NCI-H2107 treated with DMSO at 0.1 percent for 48 hours (cell line): ENCODE results near the gene FSTL4.

Experiments used
- DNase-seq: peaks from one replicate; lab custom pipeline; 2025; ENCODE audit not compliant: unreplicated experiment; lab: John Stamatoyannopoulos, UW

Gene FSTL4

DNA sequence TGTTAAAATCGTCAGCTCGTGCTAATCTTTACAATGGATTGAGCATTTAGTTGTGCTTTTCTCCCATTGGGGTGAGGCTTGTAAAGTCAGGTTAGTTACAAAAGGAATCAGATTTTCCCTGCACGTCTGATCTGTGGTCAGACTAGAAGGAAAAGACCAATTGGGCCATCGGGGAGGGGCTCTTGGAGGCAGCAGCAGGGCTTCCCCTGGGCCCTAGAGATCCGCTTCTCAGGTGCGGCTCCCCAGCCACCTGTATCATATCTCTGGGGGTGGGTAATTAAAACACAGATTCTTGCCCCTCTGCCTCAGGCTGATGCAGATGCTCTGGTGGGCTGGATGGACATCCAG, 360.2 kb downstream of the FSTL4 start:
- no peak for DNase-seq

DNA sequence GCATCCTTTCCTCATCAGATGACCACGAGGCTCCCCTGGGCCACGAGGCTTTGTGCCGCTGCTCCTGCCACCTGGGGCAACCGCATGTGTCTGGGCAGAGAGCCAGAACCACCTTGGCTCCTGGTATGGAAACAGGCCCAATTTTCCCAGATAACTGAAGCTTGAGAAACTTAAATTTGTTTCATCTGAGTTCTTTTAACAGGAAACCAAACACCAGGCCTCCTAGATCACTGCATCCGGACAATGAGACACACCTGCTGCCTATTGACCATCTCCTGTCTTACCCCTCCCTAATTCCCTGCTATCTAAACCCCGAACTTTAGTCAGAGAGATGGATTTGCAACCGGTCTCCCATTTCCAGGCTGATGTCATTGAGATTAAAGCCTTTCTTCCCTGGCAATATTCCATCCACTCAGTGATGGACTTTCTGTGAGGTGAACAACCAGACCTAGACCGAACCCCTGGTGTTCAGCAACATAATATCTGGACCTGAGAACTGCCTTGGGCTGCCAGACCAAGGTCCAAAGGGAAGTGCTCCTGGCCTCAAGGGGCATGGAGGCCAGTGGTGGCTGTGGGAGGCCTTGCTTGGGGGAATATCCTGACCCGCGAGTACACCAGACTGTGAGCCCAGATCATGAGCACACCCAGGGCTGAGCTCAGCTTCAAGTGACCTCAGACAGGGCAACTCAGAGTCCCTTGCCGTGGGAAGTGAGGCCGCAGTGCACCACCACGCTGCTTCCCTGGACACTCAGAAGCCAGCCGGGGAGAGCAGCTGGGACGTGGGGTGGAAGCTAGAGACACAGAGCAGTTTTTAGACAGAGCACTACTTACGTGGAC, 360.8 kb downstream of the FSTL4 start:
- DNase-seq: peak; percentile 15

DNA sequence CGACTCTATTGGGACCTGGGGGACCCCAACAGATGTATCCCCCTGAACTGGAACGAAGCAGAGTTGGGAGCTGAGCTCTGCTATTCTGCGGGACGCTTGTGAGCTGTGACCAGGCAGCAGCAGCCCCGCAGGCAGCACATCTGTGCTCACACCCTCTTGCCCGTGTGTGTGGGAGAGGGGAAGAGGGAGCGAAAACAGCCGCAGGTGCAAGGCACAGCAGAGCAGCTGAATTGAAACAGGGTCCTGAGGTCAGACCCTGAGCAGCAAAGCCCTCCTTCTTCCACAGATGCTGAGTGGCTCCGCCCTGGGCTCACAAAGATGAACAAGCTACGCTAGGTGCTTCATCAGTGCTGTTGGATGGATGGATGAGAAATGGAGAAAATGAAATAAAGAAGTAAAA, 361.8 kb downstream of the FSTL4 start:
- DNase-seq: no peak

DNA sequence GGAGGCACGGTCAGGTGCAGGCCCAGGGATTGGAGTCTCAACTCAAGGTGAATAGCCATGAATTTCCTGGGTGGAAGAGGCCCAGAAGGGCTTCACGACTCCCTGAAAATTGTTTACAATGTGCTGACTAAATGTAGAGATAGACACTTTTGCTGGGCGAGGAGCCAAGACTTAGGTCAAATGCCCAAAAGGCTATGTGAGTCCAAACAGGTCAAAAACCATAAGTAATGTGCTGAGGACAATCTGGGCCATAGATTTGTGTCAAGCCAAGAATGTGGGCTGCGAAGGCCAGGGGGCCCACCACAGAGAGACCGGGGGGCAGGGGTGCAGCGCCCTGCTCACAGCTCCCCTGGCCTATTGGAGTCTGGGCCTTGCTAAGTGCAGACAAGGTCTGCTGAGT, 362.7 kb downstream of the FSTL4 start:
- no peak for DNase-seq

DNA sequence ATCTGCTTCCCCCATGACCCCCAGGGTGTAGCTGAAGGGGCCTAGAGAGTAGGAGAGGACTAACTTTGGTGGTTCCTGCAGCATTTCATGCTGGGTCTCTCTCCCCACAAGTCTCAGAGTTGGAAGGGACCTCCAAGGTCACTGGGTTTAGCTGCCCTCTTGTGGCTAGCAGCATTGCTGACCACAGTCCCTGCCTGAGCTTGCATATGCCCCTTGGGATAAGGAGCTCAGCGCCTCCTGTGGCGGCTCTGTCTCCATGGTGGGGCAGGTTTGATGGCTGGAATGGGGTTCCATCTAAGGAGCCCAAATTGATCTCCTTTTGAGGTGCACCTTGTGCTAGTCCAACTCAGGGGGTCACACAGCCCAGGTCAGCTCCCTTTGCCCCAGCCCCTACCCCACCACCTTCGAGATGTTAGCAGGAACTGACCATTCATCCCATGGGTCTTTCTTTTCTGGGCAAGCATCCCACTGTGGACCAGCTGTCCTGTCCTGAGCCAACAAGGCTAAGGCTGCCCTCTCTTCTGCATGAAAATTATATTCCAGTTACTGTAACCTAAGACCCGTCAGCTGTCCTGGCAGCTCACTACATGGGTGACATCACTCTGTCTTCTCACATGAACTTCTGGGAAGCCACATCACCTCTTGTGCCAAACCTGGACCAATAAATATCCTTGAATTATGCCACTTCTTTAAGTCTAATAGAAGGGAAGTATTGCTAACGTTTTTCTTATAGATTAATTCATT, 364.3 kb downstream of the FSTL4 start:
- DNase-seq: no peak

DNA sequence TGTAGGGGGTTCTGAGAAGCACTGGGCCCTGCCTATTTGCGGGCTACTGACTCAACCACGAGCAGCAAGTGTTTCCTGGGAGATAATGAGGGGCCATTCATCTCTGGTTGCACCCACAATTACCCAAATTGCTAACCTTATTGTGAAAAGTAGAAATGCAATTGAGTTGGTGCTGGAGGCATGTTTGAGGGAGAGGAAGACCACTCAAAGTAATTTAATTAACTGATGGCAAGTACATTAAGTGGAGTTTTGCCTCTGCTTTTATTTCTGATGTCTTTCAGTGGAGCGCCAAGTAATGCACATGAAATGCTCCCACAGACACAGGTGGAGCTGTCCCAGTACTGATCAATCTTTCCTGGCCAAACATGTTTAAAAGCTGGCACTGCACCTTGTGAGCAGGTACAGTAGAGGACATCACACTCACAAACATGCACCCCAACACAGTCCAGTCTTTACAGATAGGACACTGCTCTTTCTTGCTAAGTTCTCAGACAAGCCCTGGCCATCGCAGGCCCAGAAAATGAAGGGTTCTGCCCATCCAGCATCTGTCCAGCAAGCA, 365.1 kb downstream of the FSTL4 start:
- DNase-seq: peak; percentile 3

DNA sequence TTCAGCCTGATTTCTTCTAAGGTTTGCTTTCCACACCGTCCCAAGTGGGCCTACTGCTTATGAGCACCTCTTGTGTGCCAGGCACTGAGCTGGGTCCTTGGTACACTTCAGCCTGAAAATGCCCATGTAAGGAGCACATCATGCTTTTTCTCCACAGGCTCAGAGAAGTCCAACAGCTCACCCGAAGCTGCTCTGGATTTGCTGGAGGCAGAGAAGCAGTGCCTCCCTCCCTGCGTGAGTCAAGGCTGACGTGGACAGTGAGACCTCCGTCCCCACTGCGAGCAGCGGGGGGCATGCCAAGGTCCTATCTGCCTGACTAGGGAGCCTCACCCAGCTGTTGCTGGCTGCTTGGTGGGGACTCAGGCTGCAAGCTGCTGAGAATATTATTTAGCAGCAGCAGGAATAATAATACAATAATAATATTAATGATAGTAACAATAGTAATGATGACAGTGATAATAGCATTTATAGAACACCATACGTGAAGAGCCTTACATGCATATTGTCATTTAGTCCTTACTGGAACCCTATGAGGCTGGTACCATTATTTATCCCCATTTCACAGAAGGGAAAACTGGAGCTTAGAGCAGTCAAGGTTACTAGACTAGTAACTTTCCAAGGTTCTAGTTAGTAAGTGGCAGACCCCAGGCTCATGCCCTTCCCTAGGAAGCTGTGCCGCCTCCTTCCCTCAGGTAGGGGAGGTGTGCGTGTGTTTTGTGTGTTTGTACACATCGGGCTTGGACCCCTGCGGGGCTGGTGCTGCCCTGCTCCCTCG, 365.8 kb downstream of the FSTL4 start:
- DNase-seq: no peak

DNA sequence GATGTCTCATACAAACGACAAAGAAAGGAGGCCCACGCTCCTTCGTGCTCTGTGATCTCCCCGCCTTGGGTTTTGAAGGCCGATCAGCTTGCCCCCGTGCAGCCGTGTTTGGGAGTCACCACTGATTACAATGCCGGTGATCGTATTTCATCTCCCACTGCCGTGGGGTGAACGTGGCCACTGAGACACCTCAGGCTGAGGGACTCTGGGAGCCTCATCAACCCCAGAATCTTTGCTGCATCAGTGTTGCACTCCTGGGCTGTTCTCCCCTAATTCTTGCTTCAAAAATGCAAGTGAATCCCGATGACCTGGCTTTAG, 366.3 kb downstream of the FSTL4 start:
- DNase-seq: no peak

DNA sequence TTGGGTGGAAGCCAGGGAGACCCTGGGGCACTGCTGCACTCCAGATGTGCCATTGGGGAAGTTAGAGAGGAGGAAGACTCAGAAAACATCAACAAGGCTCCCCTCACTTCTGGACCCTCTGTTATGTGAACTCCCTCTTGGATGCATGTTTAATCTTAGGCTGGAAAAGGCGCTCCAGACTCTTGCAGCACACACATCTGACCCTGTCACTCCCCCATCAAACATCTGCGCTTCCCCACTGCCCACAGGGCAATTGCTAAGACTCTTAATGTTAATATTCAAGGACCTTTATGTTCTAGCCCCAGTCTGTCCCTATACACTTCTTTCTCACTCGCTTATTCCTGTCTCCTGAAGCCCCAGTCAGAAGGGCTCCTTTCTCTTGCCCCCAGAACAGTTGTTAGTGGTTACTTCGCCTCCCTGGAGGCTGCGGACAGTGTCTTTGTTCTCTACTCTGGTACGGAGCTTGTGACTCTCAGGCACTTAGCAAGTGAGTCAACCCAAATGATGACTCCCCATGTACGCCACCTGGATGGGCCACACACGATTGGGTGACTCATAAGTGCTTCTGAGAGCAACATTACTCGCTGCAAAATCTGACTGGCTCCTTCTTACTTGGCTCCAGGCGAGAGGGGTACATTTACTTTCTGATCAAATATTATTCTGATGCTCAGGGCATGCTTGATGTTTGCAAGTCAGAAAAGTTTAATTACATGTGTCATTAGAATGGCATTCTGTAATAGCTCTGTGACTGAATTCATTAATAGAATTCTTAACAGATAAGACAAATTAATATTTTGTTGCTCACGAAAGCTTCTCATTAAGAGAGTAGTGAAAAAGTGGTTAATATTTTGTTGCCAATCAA, 366.9 kb downstream of the FSTL4 start:
- peak; percentile 12 for DNase-seq

DNA sequence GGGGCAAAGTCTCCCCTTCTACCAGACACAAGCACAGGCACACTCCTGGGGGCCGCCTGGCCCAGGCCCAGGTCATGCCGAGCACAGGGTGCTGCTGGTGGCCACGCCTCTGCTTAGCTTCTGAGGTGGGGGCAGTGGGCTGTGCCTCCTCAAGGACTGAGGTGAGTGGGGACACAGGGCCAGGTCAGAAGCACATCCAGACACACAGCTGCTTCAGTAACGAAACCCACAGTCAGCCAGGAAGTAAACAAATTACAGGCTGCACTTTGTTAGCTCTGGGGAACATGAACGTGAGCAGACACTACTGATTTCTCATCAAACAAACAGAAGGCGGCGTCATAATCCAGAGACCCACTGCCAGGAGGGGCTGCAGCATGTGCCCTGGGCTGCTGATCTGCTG, 368.1 kb downstream of the FSTL4 start:
- peak; percentile 12 for DNase-seq

DNA sequence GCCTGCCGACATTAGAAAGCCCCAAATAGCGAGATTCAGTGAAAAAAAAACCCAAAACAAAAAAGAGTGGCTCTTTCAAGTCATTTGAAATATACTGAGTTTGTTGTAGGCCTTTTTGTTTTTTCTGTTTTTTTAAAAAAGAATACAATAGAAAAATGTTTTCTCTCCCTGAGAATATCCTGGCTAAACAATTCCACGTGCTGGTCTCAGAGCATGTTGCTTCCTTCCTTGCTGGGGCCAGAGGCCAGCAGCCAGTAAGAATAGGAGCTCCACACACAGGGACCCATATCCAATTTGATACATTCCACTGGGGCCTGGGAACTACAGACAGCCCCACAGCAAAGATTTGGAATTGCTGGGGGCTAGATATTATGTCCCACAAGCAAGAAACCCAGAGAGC, 369.1 kb downstream of the FSTL4 start:
- no peak for DNase-seq

DNA sequence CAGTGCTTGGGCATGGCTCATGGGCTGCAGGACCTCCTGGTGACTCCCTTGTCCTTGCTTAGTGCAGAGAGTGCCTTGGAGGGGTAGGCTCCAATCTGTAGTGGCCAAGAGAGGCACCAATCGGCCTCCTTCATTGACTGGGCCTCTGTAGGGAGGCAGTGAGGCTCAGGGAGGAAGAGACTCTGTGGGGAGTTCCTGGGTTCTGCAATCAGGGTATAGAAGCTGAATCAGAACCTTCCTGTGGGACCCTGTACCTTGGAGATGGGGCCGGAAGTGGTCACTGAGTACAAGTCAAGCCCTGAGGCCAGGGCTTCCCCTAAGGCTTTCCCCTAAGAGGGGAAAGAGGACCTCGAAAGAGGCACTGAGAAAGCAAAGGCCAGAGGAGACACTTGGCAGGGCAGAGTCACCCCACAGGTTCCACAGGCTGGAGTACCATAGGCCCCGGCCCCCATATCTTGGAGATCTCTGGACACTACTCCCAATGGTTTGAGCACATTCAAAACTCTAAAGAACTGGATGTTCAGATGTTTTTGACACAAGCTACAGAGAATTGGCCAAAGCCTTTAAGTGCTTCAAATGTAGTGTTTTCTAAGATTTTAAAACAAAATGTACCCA, 370.0 kb downstream of the FSTL4 start:
- DNase-seq: no peak

DNA sequence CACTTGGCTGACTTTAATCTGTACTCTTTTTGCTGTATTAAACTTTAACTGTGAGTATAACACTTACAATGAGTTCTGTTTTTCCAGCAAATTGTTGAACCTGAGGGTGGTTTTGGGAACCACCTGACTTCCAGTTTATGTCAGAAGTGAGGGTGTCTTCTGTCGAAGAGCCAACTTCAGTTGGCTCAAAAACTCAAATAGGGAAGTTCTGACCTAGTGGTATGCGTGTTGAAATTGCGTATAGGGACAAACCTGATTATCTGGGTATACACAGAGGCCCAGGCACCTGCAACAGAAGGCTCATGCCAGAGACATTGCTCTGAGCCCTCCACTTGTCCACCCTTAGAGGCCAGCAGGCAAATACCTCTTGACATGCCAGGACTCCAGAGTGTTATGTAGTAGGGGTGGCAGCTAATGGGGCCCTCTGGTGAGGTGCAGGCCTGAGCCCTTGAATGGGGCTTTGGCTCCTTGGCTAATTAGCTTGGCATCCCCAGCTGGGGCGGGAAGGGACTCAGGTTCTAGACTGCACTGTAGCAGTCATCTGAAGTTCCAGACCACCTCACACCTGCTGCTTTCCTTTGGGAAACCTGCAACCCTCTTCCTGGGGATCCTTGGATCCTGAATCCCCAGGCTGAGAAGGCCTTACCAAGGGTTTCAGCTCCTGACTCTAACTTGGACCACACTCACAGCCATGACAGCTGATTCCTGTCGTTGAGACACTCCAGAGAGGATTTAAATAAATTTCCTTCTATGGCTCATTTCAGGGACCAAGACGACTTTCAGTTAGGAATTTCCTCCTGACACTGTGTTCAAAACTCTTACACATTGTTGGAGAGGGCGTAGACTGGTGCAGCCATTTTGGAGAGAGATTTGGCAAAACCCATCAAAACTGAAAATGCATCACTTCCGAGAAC, 370.9 kb downstream of the FSTL4 start:
- DNase-seq: no peak

DNA sequence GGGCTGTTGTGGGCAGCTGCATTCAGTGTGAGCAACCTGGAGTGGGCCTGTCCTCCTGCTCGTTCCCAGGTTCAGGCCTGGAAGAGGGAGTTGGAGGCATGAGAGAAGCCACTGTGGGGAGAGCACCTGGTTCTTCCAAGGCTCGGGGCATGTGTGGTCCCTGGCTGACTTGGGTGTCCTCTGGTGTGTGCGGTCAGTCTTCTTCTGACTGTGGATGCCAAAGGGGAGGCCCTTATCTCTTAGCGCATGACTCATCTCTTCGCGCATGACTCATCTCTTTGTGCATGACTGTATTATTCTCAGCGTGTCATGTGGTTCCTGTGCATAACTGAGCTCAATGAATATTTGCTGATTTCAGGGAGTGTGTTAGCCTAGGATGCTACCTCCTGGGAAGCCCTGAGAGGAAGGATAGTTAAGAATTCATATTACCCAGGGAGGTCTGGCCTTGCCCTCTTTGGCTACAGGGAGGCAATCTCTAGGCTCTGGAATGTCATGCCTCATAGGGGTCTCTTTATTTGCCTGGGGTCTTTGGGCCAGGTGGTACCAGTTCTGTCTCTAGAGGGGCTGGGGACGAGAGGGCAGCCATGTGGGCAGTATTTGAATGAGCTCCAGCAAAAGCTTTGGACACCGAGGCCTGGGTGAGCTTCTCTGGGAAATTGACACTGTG, 371.8 kb downstream of the FSTL4 start:
- DNase-seq: no peak

DNA sequence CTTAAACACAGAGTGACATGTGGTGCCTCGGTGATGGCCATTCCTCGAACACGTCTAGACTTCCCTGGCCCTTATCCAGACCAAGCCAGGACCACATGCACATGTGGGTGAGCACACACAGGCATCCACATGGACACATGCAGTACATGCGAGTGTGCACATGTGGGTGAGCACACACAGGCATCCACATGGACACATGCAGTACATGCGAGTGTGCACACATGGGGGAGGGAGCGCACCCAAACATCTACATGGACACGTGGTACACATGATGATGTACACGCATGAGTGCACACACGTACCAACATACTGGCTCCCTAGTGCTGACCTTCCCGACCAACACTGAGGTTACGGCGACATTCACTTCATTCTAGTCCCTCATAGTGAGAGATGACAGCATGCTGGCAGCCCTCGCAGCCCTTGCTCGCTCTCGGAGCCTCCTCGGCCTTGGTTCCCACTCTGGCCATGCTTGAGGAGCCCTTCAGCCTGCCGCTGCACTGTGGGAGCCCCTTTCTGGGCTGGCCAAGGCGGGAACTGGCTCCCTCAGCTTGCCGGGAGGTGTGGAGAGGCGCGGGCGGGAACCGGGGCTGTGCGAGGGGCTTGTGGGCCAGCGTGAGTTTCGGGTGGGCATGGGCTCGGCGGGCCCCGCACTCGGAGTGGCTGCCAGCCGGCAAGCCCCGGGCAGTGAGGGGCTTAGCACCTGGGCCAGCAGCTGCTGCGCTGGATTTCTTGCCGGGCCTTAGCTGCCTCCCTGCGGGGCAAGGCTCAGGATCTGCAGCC, 373.7 kb downstream of the FSTL4 start:
- DNase-seq: no peak

DNA sequence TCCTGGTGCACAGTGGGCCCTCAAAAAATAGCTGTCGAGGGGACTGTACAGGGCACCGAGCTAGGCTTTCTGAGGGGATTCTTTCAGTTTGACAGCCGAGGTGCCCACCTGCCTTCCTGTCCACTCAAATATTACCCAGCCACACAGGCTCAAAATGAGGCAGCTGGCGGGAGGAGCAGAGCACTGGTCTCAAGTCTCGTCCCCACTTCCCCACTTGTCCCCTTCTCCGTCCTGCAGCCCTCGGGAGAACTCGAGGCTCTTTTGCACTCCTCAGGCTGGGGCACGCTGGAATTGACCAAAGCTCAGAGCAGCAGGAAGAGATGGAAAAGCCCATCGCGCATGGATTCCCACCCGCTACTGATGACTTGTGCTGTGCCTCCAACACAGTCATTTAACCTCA, 375.4 kb downstream of the FSTL4 start:
- no peak for DNase-seq

DNA sequence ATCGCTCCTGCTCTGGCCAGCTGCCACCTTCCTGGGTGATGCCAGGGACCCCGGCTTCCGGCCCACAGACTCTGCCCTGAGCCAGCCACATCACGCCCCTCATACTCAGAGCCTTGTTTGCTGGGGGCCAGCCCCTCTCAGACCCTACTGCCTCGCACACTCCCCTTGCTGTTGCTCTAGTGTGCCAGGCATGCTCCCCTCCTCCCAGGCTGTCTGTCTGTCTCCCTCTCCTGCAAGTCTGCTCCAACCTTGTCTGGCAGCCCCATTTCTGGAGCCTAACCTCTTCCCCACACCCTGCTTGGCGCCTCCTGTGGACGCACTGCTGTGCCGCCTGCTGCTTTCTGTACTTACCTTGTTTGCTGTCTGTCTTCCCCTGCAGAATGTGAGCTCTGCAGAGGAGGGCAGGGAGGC, 375.8 kb downstream of the FSTL4 start:
- DNase-seq: no peak
